Mucosa of descending colon (tissue), 3 donors: Measurements from ENCODE around the gene ANKRD22. TPM values are rescaled to one million over a fixed set of nuclear protein-coding genes. Genes with fewer than 3 reads are reported as not detected.
"Not testable (repeated sequence)": the region's sequence is repeated elsewhere in the genome, so short reads cannot be mapped to it uniquely, and the experiment has no call there.

ENCODE experiments used
- ATAC-seq: fragments of 200-7000 bp; cut with Tn5 transposase; one replicate; pipeline ENCODE4 v1.9.1; 2020; ENCODE audit warnings: mild to moderate bottlenecking, moderate library complexity
- DNase-seq, 3 donors: peaks; one replicate each; pipeline ENCODE4 v3.0.0-alpha.2; 2020
- H3K36me3 ChIP-seq: fragments of 200-600 bp; one replicate; pipeline ENCODE4 v1.8.0; 2021; ENCODE audit warnings: low read depth, mild to moderate bottlenecking
- H3K4me1 ChIP-seq: fragments of 200-600 bp; one replicate; pipeline ENCODE4 v1.8.0; 2021; ENCODE audit warnings: low read depth, mild to moderate bottlenecking
- H3K4me3 ChIP-seq: fragments of 200-600 bp; one replicate; pipeline ENCODE4 v1.8.0; 2021; ENCODE audit warnings: mild to moderate bottlenecking
- H3K9me3 ChIP-seq: fragments of 200-600 bp; one replicate; pipeline ENCODE4 v1.8.0; 2021; ENCODE audit warnings: mild to moderate bottlenecking
- CTCF ChIP-seq: fragments of 200-600 bp; IDR thresholded peaks from one replicate; pipeline ENCODE4 v1.8.0; 2022; ENCODE audit warnings: antibody characterized with exemption, mild to moderate bottlenecking
- intact Hi-C, 2 donors: fragments of 100-400 bp; cut with DNase I in 1 of 2; cut with micrococcal nuclease in 1 of 2; formaldehyde crosslinking; loops; one replicate each; pipeline versions ENCODE4 v1.11.0 to v1.11.1; 2022; cut with DNase I, micrococcal nuclease
- total RNA-seq, 3 donors: library from RNA; stranded (reverse); fragmentation: NEBNext Ultra II Directional in 2 of 3; extraction: Animal tissue kit (Norgen Biotek cat#: 25700) in 2 of 3; gene quantifications; one replicate each; pipeline versions ENCODE4 v1.2.1 to v1.2.4, GENCODE V29; 2021 to 2023
- donor health status: DM: no; HTN: no; CAD: no; lungs with moderate emphysema.
- donor health status: DM: no; HTN: no; CAD: no.
- donor health status: DM: no; HTN: yes; CAD: no.

The ANKRD22 gene
- total RNA-seq, 3 donors from 2014 or later, result 9.0 to 30.6 (median 18.9) TPM

DNA sequence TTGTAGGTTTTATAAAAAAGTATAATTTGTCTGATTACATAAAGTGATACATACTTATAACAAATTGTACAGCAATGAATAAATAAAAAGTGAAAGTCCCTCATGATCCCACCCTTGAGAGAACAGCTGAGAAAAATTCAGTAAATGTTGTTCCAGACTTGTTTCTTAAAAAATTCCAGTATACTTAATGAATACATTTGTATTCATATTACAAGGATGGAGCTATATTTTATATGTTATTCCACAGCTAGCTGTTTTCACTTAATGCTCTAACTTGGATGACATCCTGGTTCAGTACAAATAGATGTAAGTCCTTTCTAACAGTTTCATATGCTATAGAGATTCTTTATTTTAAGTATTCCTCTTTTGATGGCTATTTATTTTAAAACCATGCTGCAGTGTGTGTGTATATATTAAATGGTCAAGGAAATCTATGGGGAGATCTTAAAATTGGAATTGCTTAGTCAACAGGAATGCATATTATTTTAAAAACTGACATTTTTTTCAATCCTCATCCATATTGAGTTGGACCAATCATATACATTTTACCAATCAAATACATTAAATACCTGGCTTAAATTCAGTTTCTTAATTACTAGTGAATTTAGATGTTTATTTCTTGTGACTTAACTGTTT is 37.3 kb upstream of the ANKRD22 start:
- peaks cover 11% of the 10 kb centered on the region for H3K4me1 ChIP-seq
- no peaks in the 10 kb centered on the region for H3K36me3 ChIP-seq
- ATAC-seq (no peak), DNase-seq (no peak)
- intact Hi-C loops, result no loop called here
- H3K4me3 ChIP-seq, result no peak overlapping the region
- TF ChIP-seq CTCF, result no peak
- no peaks in the 10 kb centered on the region for H3K9me3 ChIP-seq

- no peaks in the 10 kb centered on the region for H3K9me3 ChIP-seq
- H3K4me3 ChIP-seq, result no peak overlapping the region
- intact Hi-C loops, result no loop called here
- ATAC-seq (peak; percentile 43), DNase-seq (no peak)
- no peaks in the 10 kb centered on the region for H3K36me3 ChIP-seq
- TF ChIP-seq CTCF, result no peak
- peaks cover 21% of the 10 kb centered on the region for H3K4me1 ChIP-seq
These were observed 34.9 kb upstream of the ANKRD22 start for GRCh38 chr10:88886557-88886956.

DNA sequence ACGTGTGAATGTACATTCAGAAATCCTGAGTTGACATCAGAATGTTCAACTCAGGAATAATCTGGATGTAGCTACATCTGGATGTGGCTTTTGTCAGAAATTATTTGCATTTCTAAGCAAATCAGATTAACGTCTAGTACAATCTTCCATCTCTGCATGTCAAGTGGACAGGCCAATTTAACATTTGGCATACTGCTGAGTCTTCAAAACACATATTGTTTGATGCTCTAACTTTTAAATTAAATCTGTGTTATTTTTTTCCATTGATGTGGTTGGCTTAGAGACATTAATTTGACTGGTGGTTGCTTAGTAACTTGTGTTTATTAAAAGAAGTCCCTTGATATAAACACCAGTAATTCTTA is 31.8 kb upstream of the ANKRD22 start:
- Histone ChIP-seq H3K4me3 (no peak overlapping the region), H3K36me3 (no peaks in the 10 kb centered on the region), H3K9me3 (no peaks in the 10 kb centered on the region), H3K4me1 (peaks cover 32% of the 10 kb centered on the region)
- DNase-seq (no peak), ATAC-seq (no peak)
- no peak for TF ChIP-seq CTCF
- intact Hi-C loops, result no loop called here

DNA sequence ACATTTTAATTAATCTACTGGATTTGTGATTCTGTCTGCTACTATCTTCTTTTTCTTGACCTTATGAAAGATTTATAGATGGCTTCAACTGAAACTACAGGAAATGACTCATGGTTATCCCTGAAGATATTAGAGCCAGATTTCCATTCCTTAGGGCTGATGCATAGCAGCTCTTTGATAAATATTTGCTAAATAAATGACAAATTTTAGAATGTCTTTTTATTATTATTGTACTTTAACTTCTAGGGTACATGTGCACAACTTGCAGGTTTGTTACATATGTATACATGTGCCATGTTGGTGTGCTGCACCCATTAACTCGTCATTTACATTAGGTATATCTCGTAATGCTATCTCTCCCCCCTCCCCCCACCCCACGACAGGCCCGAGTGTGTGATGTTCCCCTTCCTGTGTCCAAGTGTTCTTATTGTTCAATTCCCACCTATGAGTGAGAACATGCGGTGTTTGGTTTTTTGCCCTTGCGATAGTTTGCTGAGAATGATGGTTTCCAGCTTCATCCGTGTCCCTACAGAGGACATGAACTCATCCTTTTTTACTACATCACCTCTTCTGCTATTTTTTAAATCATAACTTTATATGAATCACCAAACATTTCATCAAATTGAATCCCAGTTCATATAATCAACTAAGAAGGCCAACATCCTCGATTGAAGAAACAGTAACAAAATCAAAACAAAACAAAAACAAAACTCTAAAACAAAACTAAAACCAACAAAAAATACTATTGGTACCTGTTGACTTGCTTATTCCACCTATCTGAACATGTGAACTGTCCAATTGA is 31.2 kb upstream of the ANKRD22 start:
- H3K4me3 ChIP-seq, DNase-seq, ATAC-seq, intact Hi-C loops, H3K9me3 ChIP-seq, H3K36me3 ChIP-seq: not testable (repeated sequence)
- H3K4me1 ChIP-seq, result peaks cover 32% of the 10 kb centered on the region

- no peaks in the 10 kb centered on the region for H3K36me3 ChIP-seq
- H3K9me3 ChIP-seq, result no peaks in the 10 kb centered on the region
- TF ChIP-seq CTCF, result no peak
- DNase-seq (no peak), ATAC-seq (no peak)
- intact Hi-C loops, result no loop called here
- peaks cover 32% of the 10 kb centered on the region for H3K4me1 ChIP-seq
- H3K4me3 ChIP-seq, result no peak overlapping the region
These were observed 30.4 kb upstream of the ANKRD22 start for GRCh38 chr10:88881922-88882645.

DNA sequence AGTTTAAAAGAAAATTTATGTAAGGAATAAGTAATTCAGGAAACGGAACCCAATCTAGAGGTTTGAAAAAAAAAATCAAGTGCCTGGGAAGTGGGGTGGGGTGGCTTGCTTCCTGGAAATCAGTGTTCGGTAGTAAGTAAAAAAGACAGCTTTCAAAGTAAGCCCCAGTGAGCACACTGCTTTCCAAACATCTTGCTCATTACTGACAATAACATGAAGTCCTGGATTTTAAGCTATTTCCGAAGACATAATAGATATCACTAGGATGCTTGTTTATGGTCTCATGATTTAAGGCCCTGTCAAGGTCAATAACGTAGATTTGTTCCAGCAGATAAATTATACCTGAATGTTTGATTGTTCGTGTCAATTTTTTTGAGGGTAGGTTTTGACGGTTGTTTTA is 29.7 kb upstream of the ANKRD22 start:
- TF ChIP-seq CTCF, result no peak
- intact Hi-C loops, result no loop called here
- no peaks in the 10 kb centered on the region for H3K36me3 ChIP-seq
- H3K4me3 ChIP-seq, result peak overlapping the region; percentile 54
- DNase-seq (no peak), ATAC-seq (no peak)
- no peaks in the 10 kb centered on the region for H3K9me3 ChIP-seq
- peaks cover 28% of the 10 kb centered on the region for H3K4me1 ChIP-seq
